ENCODE measurements around the gene GPRC5C.

The GPRC5C gene

DNA sequence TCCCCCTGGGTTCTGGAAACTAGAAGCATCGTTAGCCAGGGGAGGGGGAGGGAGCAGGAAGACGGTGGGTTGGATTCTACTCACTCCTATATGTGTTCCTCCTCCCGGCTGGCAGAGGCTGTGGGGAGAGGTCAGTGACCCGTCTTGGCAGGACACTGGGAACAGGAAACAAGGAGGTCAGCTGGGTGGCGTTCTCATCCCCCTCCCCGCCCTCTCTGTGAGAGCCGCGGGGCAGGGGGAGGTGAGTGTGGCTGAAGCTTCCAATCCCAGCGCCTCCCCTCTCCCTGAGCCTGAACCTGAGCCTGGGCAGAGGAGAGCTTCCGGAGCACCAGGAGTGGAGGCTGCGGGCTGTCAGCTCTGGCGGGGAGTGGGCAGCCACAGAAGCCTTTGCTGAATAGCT is 12.5 kb downstream of the GPRC5C start:
- Mint-ChIP-seq H3K36me3 (ENCODE audit: low read depth) (peaks cover 22% of the 10 kb centered on the region), H3K27ac (peak overlapping the region; percentile 51 to 73 (median 72)), H3K4me3 (no peak overlapping the region), H3K4me1 (peaks cover 24% of the 10 kb centered on the region), H3K27me3 (ENCODE audit: low read depth) (peaks cover 4% of the 10 kb centered on the region), H3K9me3 (no peaks in the 10 kb centered on the region)
- TF ChIP-seq, protein P1, sequence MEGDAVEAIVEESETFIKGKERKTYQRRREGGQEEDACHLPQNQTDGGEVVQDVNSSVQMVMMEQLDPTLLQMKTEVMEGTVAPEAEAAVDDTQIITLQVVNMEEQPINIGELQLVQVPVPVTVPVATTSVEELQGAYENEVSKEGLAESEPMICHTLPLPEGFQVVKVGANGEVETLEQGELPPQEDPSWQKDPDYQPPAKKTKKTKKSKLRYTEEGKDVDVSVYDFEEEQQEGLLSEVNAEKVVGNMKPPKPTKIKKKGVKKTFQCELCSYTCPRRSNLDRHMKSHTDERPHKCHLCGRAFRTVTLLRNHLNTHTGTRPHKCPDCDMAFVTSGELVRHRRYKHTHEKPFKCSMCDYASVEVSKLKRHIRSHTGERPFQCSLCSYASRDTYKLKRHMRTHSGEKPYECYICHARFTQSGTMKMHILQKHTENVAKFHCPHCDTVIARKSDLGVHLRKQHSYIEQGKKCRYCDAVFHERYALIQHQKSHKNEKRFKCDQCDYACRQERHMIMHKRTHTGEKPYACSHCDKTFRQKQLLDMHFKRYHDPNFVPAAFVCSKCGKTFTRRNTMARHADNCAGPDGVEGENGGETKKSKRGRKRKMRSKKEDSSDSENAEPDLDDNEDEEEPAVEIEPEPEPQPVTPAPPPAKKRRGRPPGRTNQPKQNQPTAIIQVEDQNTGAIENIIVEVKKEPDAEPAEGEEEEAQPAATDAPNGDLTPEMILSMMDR (IDR thresholded peaks at IDR 0.05; ENCODE audit: unreplicated experiment in 3 of 3) = no peak

DNA sequence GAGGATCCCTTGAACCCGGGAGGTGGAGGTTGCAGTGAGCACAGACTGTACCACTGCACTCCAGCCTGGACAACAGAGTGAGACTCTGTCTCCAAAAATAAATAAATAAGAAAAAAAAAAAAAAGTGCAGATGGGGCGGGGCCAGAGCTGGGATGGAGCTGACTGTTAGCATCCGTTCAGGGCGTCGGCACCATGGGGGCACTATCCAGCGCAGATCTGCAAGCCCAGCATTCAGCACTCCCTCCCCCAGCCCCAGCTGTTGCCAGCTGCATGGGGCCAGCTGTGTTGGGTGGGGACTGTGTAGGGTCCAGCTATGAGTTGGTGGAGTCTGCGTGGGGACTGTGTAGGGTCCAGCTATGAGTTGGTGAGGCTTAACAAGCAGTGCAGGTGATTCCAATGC is 13.3 kb downstream of the GPRC5C start:
- no peaks in the 10 kb centered on the region for H3K9me3 Mint-ChIP-seq
- H3K4me3 Mint-ChIP-seq = no peak overlapping the region

DNA sequence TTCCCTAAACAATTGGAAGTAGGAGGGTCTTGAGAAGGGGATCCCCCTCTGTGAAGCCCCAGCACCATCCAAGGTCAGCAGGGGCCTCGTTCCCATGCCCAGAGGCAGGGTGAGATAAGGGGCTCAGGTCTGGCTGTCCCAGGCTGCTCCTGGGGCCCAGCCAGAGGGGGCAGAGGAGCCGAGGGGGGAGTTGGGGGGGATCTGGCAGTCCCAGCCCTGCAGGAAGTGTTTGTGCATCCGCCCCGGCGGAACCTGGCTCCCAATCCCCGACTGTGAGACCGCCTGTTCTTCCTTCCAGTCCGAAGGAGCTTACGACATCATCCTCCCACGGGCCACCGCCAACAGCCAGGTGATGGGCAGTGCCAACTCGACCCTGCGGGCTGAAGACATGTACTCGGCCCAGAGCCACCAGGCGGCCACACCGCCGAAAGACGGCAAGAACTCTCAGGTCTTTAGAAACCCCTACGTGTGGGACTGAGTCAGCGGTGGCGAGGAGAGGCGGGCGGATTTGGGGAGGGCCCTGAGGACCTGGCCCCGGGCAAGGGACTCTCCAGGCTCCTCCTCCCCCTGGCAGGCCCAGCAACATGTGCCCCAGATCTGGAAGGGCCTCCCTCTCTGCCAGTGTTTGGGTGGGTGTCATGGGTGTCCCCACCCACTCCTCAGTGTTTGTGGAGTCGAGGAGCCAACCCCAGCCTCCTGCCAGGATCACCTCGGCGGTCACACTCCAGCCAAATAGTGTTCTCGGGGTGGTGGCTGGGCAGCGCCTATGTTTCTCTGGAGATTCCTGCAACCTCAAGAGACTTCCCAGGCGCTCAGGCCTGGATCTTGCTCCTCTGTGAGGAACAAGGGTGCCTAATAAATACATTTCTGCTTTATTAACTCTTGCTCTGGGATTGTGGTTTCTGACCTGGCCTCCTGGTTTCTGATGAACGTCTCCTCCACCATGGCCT is 14.9 kb downstream of the GPRC5C start:
- Mint-ChIP-seq H3K27ac (peak overlapping the region; percentile 3 to 60 (median 51)), H3K9me3 (no peaks in the 10 kb centered on the region), H3K27me3 (ENCODE audit: low read depth) (peaks cover 7% of the 10 kb centered on the region), H3K4me1 (peaks cover 35% of the 10 kb centered on the region), H3K4me3 (no peak overlapping the region), H3K36me3 (ENCODE audit: low read depth) (peaks cover 17% of the 10 kb centered on the region)
- TF ChIP-seq, protein P1 (IDR thresholded peaks at IDR 0.05; ENCODE audit: unreplicated experiment in 3 of 3) = no peak

More for the DNA sequence above, 13.3 kb downstream of the GPRC5C start:
- Mint-ChIP-seq H3K36me3 (ENCODE audit: low read depth) (peaks cover 18% of the 10 kb centered on the region), H3K27me3 (ENCODE audit: low read depth) (peaks cover 3% of the 10 kb centered on the region), H3K27ac (no peak overlapping the region), H3K4me1 (peaks cover 26% of the 10 kb centered on the region)
- TF ChIP-seq, protein P1 (IDR thresholded peaks at IDR 0.05; ENCODE audit: unreplicated experiment in 3 of 3) = no peak

DNA sequence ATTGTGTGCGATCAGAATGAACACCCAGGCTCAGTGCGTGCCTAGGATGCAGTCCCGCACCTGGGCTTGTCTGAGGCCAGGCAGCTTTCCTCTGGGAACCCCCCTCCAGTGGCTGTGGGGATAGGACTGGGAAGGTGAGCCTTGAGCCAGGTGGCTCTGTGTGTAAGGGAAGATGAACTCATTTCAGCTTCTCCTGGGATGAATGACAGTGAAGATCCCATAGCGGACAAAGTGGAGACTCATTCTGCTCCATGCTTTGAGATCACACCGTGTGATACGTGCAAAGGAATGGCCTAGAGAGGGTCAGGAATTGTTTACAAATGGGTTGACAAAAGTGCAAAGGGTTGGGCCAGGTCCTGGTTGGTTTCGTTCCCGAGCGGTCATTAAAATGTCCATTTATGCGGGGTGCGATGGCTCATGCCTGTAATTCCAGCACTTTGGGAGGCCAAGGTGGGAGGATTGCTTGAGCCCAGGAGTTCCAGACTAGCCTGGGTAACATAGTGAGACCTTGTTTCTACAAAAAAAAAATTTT is 15.8 kb downstream of the GPRC5C start:
- peaks cover 39% of the 10 kb centered on the region for H3K4me1 Mint-ChIP-seq
- TF ChIP-seq, protein P1 (IDR thresholded peaks at IDR 0.05; ENCODE audit: unreplicated experiment in 3 of 3) = no peak
- peaks cover 8% of the 10 kb centered on the region for H3K27me3 Mint-ChIP-seq (ENCODE audit: low read depth)
- no peaks in the 10 kb centered on the region for H3K9me3 Mint-ChIP-seq
- no peak overlapping the region for H3K4me3 Mint-ChIP-seq
- H3K36me3 Mint-ChIP-seq (ENCODE audit: low read depth) = peaks cover 12% of the 10 kb centered on the region
- peak overlapping the region; percentile 3 to 51 (median 51) for H3K27ac Mint-ChIP-seq

DNA sequence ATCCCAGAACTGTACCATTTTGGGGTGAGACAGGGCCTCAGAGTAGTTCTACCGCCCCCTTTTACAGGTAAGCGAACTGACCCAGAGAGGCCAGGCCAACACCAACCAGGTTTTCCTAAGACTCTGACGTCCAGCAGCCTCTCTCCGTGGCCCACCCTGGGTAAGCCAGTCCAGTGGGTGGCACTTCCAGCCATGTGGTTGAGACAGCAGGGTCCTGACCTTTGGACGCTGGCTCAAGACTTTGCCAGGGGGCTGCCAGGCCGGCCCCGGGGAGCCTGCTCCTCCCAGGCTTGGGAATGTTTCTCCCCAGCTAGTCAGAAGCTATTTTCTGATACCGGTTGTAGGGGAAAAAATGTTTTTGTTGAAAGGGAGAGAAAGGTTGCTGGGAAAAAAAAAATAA is 16.9 kb downstream of the GPRC5C start:
- TF ChIP-seq, protein P1 (IDR thresholded peaks at IDR 0.05; ENCODE audit: unreplicated experiment in 3 of 3) = no peak
- H3K4me3 Mint-ChIP-seq = no peak overlapping the region
- H3K4me1 Mint-ChIP-seq = peaks cover 34% of the 10 kb centered on the region
- no peaks in the 10 kb centered on the region for H3K9me3 Mint-ChIP-seq
- peaks cover 11% of the 10 kb centered on the region for H3K36me3 Mint-ChIP-seq (ENCODE audit: low read depth)
- H3K27me3 Mint-ChIP-seq (ENCODE audit: low read depth) = peaks cover 10% of the 10 kb centered on the region
- H3K27ac Mint-ChIP-seq = no peak overlapping the region
